ENCODE data around the gene ACSL3.

- TF ChIP-seq CTCF (IDR thresholded peaks at IDR 0.05; ENCODE audit: low read length) (no peak), EZH2 (optimal IDR thresholded peaks at IDR 0.05; ENCODE audit: low read depth, low read length) (no peak), EZH2phosphoT487 (IDR thresholded peaks at IDR 0.05; ENCODE audit: low read length) (no peak)
Observed at GRCh38 chr2:222909286-222909685, 48.5 kb downstream of the ACSL3 start.

Measured in MM.1S (cell line).